ENCODE data around the gene AQP6.

AQP6 gene

DNA sequence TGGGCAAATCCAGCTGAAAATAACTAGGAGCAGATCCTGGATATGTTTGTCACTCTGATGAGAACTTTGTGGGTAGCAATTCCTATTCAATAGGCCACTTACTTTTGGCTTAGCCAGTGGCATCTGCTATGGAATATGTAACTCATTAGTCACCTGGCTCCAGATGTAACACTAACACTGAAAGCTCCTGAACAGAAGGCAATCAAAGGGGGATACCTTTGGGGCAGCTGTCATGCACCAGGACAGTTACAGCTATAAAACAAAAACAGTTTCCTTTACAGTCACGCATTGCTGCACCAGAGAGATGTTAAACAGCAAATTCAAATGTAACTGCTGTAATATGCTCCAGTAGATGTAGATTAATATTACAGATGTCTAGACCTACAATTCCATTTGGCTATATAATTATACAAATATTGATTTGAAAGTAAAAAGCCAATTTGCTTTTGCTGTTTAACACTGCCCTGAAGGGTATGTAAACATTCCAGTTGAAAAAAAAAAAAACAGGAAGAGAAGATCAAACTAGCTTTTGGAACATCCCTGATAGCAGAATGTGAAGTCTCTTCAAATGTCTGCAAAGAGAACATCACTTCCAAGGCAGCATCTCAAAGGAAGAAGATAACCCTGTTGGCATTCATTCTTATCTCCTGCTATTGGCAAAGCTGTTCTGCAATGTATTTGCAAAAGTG lies 34.2 kb downstream of the AQP6 start:
- DNase-seq, result no peak

DNA sequence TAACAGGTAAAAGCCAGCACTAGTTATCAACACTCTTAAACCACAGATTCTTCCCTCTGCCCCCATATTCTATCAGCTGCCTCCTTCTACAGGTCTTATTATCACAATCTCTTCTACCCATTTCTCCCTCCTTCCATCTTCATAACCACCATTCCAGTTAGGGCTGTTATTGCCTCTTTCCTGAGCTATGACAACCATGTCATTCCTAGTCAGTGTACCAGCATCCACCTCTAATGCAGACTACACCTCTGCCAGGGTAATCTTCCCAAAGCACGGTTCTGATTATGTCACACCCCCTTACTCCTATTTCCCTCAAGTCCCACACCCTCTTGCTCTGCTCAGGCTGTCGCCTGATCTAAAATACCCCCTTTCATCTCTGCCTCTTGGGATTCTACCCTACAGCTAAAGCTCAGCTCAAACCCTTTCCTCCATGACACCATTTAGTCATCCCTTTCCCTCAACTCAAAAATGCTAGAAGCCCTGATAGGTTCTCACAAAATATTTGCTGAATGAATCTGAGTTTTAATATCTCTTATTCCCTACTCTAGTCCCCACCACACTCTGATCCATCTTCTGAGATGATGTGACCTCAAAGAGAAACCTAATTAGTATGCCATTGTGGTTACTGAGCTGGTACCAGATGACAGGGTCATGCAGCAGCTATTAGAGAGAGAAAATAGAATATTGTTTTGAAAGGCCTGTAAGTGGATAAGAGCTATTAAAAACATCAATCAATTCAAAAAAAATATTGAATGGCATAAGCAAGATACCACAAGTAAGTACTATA lies 40.8 kb downstream of the AQP6 start:
- DNase-seq, result no peak

DNA sequence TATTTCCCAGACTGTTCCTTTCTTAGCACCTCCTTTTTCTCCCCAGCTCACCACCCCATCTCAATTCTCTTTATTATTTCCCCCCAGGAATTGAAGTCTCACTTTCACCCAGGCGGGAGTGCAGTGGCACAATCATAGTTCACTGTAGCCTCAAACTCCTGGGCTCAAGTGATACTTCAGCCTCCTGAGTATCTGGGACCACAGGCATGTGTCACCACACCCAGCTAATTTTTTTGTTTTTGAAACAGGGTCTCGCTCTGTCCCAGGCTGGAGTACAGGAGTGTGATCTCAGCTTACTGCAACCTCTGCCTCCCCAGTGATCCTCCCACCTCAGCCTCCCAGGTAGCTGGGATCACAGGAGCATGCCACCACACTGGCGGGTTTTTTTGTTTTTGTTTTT lies 41.6 kb downstream of the AQP6 start:
- no peak for DNase-seq

DNA sequence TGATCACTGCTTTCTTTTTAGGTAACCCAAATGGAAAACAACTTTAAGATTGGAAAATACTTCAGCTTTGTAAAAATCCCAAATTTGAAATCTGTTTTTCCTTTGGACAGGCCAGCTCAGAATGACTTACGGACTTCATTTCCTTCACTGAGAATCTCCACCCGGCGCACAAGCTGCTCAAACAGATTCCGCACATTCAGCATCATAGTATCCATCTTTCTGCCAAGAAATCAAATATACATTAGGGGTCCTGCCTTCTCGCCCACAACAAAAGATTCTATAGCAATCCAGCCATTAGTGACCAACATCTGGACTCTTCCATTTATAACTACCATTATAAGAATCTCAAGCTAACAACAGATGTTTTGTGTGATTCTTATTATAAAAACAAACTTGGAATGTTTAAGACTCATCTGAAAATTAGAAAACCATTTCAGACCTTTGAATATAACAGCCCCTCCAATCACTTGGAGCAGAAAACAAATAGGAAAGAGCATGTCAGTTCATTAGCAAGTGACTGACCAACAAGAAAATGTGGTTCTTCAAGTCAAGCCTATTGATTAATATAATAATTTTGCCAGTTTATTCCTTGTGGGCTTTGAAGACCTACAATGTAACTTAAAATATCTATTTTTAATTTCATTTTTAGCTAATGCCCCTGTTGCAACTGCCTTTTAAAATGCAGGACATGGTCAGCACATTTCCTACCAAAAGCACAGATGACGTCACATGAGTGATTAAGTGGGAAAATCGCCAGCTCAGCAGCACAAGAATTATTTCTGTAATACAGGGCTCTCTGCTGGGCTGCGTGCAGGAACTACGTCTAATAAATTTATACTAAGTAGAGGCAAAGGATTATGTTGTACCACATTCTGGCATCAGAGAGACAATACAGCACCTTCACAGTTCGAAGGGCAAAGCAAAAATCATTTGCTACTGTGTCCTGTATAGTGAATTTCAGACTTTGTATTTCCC lies 44.0 kb downstream of the AQP6 start:
- no peak for DNase-seq

DNA sequence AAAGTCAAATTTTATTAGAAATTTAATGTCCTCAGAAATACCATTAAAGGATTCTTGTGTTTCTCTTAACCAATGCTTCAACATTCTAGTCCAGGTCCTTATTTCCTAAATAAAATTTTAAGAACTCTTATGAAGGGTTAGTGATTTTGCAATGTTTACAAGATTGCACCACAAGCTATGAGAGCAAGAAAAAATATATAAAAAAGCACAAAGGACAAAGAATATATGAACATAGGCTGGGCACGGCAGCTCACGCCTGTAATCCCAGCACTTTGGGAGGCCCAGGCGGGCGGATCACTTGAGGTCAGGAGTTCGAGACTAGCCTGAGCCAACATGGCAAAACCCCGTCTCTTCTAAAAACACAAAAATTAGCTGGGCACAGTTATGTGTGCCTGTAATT lies 44.9 kb downstream of the AQP6 start:
- peak; percentile 48 for DNase-seq

DNA sequence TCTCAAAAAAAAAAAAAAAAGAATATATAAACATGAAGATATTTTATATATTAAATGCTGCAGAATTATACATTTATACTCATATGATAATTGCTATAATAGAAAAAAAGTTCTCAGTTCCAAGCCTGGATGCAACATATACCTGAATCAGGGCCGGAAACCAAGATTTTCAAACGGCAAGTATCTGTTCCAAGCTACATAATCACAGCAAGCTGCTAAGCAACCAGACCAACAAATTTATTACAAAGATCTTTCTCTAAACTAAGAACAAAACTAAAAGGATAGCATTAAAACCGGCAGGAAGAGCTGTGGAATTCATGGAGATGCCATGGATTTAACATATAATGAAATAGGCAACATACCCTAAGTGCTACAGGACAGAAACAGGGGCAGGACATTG lies 45.4 kb downstream of the AQP6 start:
- DNase-seq, result no peak

DNA sequence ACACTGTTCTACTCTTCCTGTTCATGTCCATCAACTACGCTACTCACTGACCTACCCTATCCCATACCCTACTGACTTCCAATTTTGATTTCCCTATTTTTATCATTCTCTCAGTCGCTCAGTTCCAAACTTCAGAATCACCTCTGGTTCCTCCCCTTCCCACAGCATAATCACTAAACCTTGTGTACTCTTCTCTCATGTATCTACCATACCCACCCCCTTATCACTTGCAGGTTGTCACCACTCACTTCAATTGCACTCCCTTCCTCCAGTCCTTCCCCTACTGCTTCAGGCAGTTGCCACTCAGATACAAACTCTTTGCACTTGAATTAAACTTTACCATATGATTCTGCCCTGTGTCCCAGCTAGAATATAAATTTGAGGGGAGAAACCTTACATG lies 46.2 kb downstream of the AQP6 start:
- DNase-seq, result no peak

DNA sequence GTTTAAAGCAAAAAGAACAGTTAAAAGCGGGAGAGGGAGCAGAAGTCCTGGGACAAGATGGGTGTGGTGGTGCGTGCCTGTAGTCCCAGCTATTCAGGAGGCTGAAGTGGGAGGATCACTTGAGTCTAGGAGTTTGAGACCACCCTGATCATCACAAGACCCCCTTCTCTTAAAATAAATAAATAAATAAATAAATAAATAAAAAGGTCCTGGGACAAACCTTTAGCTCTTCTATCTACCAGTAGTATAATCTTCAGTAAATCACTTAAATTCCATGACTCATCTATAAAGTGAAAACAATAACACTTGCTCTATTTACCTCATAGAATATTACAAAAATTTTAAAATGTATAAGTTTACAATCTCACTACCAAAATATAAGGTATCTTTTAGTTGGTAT lies 46.8 kb downstream of the AQP6 start:
- DNase-seq, result no peak

DNA sequence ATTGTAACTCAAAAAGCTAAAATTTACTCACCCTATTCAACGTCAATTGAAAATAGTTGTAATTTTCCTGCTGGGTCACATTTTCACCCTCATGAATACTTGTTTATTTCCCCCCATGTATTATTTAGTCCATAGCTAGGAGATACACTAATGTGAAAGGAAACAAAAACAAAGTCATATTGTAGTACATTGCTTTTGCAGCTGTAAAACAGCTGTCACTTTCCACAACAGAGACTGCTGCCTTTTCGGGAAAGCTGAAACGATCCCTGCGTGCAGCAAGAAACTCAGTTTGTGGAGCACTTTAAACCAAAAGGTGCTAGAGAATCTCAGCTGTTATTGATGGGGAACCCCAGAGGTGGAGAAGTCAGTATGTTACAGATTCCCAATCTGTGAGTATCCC lies 48.3 kb downstream of the AQP6 start:
- no peak for DNase-seq

DNA sequence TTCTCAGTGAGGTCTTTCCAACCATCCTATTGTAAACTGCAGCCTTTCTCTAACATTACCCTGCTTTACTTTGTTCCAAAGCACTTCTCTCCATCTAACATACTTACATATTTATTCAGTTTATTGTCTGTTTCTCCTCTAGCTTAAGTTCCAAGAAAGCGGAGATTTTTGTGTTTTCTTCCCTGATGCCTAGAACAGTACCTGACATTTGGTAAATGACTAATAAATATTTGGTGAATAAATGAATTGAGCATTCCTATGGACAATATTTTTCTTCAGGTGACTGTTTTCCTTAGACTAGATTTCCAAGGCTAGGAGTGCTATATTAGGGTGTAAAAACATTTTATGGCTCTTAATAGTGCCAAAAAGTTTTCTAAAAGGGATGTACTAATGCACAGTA lies 50.2 kb downstream of the AQP6 start:
- no peak for DNase-seq

DNA sequence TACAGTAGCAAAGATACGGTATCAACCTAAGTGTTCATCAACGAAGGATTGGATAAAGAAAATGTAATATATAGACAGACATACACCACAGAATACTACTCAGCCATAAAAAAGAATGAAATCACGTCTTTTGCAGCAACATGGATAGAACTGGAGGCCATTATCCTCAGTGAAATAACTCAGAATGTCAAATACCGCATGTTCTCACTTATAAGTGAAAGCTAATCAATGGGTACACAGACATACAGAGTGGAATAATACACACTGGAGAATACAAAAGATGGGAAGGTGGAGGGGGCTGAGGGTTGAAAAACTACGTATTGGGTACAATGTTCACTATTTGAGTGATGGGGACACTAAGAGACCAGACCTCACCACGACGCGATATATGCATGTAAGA lies 51.5 kb downstream of the AQP6 start:
- no peak for DNase-seq

DNA sequence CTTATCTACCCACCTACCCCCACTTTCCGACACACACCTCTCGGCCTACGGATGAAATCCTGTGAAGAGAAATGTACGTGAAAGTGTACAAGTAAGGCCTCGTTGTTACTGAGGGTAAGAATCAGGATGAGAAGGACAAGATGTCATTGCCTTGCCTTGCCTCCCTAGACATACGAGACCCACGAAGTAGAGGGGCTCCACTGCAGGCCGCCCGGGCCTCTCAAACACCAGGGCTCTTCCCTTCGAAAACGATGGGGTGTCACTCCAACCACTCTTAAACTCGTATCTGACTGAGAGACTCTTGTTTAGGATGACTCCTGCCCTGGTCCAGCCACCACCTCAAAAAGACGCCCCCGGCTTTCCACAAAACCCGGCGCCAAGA lies 52.0 kb downstream of the AQP6 start:
- no peak for DNase-seq

DNA sequence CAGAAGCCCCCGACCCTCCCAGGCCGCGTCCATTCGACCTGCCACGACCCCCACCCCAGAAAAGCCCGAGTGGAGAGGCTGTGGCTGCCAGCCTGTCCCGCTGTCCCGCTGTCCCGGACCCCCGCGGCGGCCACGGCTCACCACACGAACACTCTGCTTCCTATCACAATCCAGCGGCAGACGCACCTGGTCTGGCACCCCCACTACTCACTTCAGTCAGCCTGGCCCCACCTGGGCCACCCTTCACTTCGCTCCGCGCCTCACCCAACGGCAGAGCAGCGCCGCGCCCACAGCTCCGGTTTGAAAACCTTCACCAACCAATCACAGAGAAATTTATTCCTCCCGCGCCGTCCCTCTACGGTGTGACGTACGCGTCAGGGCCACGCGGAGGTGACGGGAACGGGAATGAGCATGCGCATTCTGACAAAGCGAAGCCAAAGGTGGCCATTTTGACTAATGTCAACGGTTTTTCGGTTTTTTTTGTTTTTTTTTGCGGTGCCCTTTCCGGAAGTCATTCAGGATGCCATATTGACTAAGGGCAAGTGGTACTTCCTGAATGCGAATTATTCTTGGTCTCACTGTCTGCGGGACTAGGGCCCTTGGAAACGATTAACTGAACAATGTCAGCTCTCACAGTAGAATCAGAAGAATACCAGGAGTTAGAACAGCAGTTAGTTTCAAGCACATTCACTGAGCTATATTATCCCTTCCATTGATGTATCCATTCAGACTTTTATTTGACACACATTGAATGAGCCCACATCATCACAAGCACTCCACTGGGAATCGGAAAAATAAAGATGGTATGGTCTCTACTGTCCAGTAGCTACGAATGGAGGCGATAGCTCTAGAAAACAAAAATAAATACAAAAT lies 52.7 kb downstream of the AQP6 start, which contains the start of gene RACGAP1:
Gene RACGAP1 (minus strand): TSS at position 308 of the 873 bp plus-strand sequence. CDS start 8,779 bp downstream, outside the sequence.
- peak; percentile 99 for DNase-seq

DNA sequence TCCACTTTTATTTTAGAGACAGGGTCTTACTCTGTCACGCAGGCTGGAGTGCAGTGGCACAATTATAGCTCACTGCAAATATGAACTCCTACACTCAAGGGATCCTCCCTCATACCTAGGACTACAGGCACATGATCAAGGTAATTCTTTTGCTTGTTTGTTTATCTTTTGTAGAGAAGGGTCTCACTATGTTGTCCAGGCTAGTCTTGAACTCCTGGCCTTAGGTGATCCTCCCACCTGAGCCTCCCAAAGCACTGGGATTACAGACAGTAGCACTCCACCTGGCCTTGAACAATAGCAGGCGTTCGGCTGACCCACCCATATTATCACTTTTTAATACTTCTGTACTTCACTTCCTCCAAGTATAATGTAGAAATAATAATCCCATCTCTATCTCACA lies 53.9 kb downstream of the AQP6 start:
- DNase-seq, result no peak
